Mesothelial cell of epicardium (in vitro differentiated cells): ENCODE results near the gene PTGER2. TPM values are rescaled to one million over a fixed set of nuclear protein-coding genes. Genes with fewer than 3 reads are reported as not detected.
A peak's percentile ranks its signal among the peaks of the same experiment; 100 is the strongest.

ENCODE experiments used
- DNase-seq, 2 experiments: peaks; one replicate each; pipeline ENCODE4 v3.0.0; 2021; ENCODE audit warnings: low spot score in 2 of 2; ENCODE audit not compliant: unreplicated experiment in 2 of 2
- H3K27ac Mint-ChIP-seq: 2 replicates; pipeline ENCODE4 v1.8.0; 2021; ENCODE audit warnings: mixed read lengths
- H3K27me3 Mint-ChIP-seq: 2 replicates; pipeline ENCODE4 v1.8.0; 2021; ENCODE audit warnings: low read depth, mixed read lengths
- H3K36me3 Mint-ChIP-seq: 2 replicates; pipeline ENCODE4 v1.8.0; 2021; ENCODE audit warnings: mixed read lengths
- H3K4me1 Mint-ChIP-seq: 2 replicates; pipeline ENCODE4 v1.8.0; 2021; ENCODE audit warnings: mixed read lengths
- H3K4me3 Mint-ChIP-seq: 2 replicates; pipeline ENCODE4 v1.8.0; 2021; ENCODE audit warnings: mild to moderate bottlenecking, moderate library complexity, mixed read lengths
- H3K9me3 Mint-ChIP-seq: 2 replicates; pipeline ENCODE4 v1.8.0; 2021; ENCODE audit warnings: mixed read lengths
- total RNA-seq: library from RNA; stranded (reverse); gene quantifications from 3 replicates; pipeline ENCODE4 v1.2.1, GENCODE V29; 2021
- TF ChIP-seq, protein P1 (sequence below): fragments of 200-600 bp; sonication (generic); IDR thresholded peaks from one replicate; pipeline ENCODE4 v1.5.0; 2021; ENCODE audit warnings: antibody characterized with exemption; ENCODE audit not compliant: unreplicated experiment

PTGER2 gene
- total RNA-seq, 1 donor from 2014 or later: 6.6 TPM

- peaks cover 12% of the 10 kb centered on the region for H3K4me1 Mint-ChIP-seq
- H3K27ac Mint-ChIP-seq: no peak overlapping the region
- peaks cover 94% of the 10 kb centered on the region for H3K27me3 Mint-ChIP-seq
- H3K9me3 Mint-ChIP-seq: no peaks in the 10 kb centered on the region
- DNase-seq: peak in 1 of 2 experiments; percentile 41
- peak overlapping the region; percentile 71 for H3K4me3 Mint-ChIP-seq
- H3K36me3 Mint-ChIP-seq: no peaks in the 10 kb centered on the region
- TF ChIP-seq, protein P1, sequence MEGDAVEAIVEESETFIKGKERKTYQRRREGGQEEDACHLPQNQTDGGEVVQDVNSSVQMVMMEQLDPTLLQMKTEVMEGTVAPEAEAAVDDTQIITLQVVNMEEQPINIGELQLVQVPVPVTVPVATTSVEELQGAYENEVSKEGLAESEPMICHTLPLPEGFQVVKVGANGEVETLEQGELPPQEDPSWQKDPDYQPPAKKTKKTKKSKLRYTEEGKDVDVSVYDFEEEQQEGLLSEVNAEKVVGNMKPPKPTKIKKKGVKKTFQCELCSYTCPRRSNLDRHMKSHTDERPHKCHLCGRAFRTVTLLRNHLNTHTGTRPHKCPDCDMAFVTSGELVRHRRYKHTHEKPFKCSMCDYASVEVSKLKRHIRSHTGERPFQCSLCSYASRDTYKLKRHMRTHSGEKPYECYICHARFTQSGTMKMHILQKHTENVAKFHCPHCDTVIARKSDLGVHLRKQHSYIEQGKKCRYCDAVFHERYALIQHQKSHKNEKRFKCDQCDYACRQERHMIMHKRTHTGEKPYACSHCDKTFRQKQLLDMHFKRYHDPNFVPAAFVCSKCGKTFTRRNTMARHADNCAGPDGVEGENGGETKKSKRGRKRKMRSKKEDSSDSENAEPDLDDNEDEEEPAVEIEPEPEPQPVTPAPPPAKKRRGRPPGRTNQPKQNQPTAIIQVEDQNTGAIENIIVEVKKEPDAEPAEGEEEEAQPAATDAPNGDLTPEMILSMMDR: no peak
Observed at GRCh38 chr14:52268279-52269061, 45.6 kb upstream of the PTGER2 start.

DNA sequence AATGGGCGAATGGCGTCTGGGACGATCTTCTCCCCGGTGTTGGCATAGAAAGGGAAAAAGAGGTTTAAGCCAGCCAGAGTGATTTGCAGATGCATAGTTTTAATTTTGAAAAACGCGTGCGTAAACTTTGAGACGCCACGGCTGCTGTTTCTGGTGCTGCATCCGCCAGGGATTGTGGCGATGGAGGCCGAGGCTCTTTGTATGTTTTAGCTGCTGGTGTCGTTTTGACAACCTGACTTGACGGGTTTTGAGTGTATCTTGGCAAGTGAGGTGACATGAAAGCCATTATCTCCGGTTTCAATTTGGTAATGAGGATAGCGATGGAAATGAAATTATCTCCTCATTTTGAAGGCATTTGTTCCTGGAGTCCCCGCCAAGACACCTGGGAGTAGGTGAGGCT lies 45.0 kb upstream of the PTGER2 start:
- TF ChIP-seq, protein P1: no peak
- Mint-ChIP-seq H3K9me3 (no peaks in the 10 kb centered on the region), H3K4me3 (peak overlapping the region; percentile 71), H3K27ac (no peak overlapping the region), H3K36me3 (no peaks in the 10 kb centered on the region), H3K27me3 (peaks cover 92% of the 10 kb centered on the region), H3K4me1 (peaks cover 12% of the 10 kb centered on the region)
- no peak for DNase-seq

DNA sequence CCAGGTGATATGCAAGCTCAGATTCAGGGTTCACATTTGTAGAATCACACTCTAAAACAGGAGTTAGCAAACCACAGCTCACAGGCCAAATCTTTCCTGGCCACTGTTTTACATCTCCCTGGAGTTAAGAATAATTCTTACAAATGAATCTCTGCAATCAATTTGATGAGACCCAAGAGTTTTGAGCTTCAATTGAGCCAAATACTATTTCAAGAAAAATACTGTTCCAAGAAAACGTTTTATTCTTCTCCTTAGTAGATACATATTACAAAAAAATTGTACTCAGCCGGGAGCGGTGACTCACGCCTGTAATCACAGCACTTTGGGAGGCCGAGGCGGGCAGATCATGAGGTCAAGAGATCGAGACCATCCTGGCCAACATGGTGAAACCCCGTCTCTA lies 44.1 kb upstream of the PTGER2 start:
- no peak overlapping the region for H3K4me3 Mint-ChIP-seq
- H3K4me1 Mint-ChIP-seq: peaks cover 12% of the 10 kb centered on the region
- peaks cover 96% of the 10 kb centered on the region for H3K27me3 Mint-ChIP-seq
- no peak for DNase-seq
- no peaks in the 10 kb centered on the region for H3K36me3 Mint-ChIP-seq
- H3K9me3 Mint-ChIP-seq: no peaks in the 10 kb centered on the region
- TF ChIP-seq, protein P1: no peak
- no peak overlapping the region for H3K27ac Mint-ChIP-seq

- Mint-ChIP-seq H3K9me3 (no peaks in the 10 kb centered on the region), H3K27me3 (peaks cover 91% of the 10 kb centered on the region), H3K4me1 (peaks cover 12% of the 10 kb centered on the region), H3K36me3 (no peaks in the 10 kb centered on the region), H3K4me3 (no peak overlapping the region), H3K27ac (no peak overlapping the region)
- TF ChIP-seq, protein P1: no peak
- DNase-seq: no peak
Observed at GRCh38 chr14:52271538-52271937, 42.6 kb upstream of the PTGER2 start.

- H3K4me3 Mint-ChIP-seq: no peak overlapping the region
- H3K9me3 Mint-ChIP-seq: no peaks in the 10 kb centered on the region
- H3K36me3 Mint-ChIP-seq: no peaks in the 10 kb centered on the region
- no peak overlapping the region for H3K27ac Mint-ChIP-seq
- TF ChIP-seq, protein P1: no peak
- peaks cover 85% of the 10 kb centered on the region for H3K27me3 Mint-ChIP-seq
- H3K4me1 Mint-ChIP-seq: peaks cover 12% of the 10 kb centered on the region
- no peak for DNase-seq
Observed at GRCh38 chr14:52272375-52272774, 41.7 kb upstream of the PTGER2 start.

GRCh38 chr14:52275372-52275771 lies 38.7 kb upstream of the PTGER2 start:
- TF ChIP-seq, protein P1: no peak

More at GRCh38 chr14:52275372-52275771, 38.7 kb upstream of the PTGER2 start:
- peaks cover 55% of the 10 kb centered on the region for H3K27me3 Mint-ChIP-seq
- no peak overlapping the region for H3K27ac Mint-ChIP-seq
- no peaks in the 10 kb centered on the region for H3K9me3 Mint-ChIP-seq
- peaks cover 3% of the 10 kb centered on the region for H3K4me1 Mint-ChIP-seq
- H3K4me3 Mint-ChIP-seq: no peak overlapping the region
- no peaks in the 10 kb centered on the region for H3K36me3 Mint-ChIP-seq
- no peak for DNase-seq
